ENCODE results near the gene THADA.
"Not testable (repeated sequence)": the region's sequence is repeated elsewhere in the genome, so short reads cannot be mapped to it uniquely, and the experiment has no call there.

The THADA gene

GRCh38 chr2:43193652-43194120, 402.2 kb downstream of the THADA start:
- Mint-ChIP-seq H3K9me3 (peaks cover 0 to 3% of the 10 kb centered on the region in 2 donors), H3K4me1 (peaks cover 39 to 58% of the 10 kb centered on the region in 2 donors), H3K27me3 (no peaks in the 10 kb centered on the region), H3K27ac (peak overlapping the region; percentile 42), H3K4me3 (no peak overlapping the region), H3K36me3 (peaks cover 2 to 3% of the 10 kb centered on the region in 2 donors)
- DNase-seq (no peak), ATAC-seq (replicated peaks) (no peak)

GRCh38 chr2:43192744-43193651, 402.8 kb downstream of the THADA start:
- ATAC-seq (replicated peaks): no peak
- no peak for DNase-seq
- Mint-ChIP-seq H3K36me3 (peaks cover 2 to 3% of the 10 kb centered on the region in 2 donors), H3K4me1 (peaks cover 39 to 65% of the 10 kb centered on the region in 2 donors), H3K9me3 (peaks cover 0 to 3% of the 10 kb centered on the region in 2 donors), H3K27ac (peak overlapping the region; percentile 42), H3K27me3 (no peaks in the 10 kb centered on the region), H3K4me3 (no peak overlapping the region)

GRCh38 chr2:43191947-43192516, 403.8 kb downstream of the THADA start:
- no peaks in the 10 kb centered on the region for H3K27me3 Mint-ChIP-seq
- H3K4me3 Mint-ChIP-seq: no peak overlapping the region
- H3K4me1 Mint-ChIP-seq: peaks cover 37 to 68% of the 10 kb centered on the region in 2 donors
- DNase-seq: no peak
- peaks cover 2 to 3% of the 10 kb centered on the region in 2 donors for H3K36me3 Mint-ChIP-seq
- peak overlapping the region; percentile 57 for H3K27ac Mint-ChIP-seq
- no peak for ATAC-seq (replicated peaks)
- H3K9me3 Mint-ChIP-seq: peaks cover 0 to 3% of the 10 kb centered on the region in 2 donors

- Mint-ChIP-seq H3K27ac (peak overlapping the region; percentile 56), H3K36me3 (no peaks in the 10 kb centered on the region), H3K9me3 (no peaks in the 10 kb centered on the region), H3K27me3 (no peaks in the 10 kb centered on the region), H3K4me1 (peaks cover 29 to 59% of the 10 kb centered on the region in 2 donors), H3K4me3 (no peak overlapping the region)
- DNase-seq: no peak
- no peak for ATAC-seq (replicated peaks)
These were observed 405.4 kb downstream of the THADA start for GRCh38 chr2:43190311-43191052.

- H3K9me3 Mint-ChIP-seq; H3K36me3 Mint-ChIP-seq; DNase-seq; H3K27me3 Mint-ChIP-seq; H3K4me3 Mint-ChIP-seq; ATAC-seq (replicated peaks): not testable (repeated sequence)
- peak overlapping the region; percentile 56 for H3K27ac Mint-ChIP-seq
- H3K4me1 Mint-ChIP-seq: peaks cover 28 to 58% of the 10 kb centered on the region in 2 donors
These were observed 406.0 kb downstream of the THADA start for GRCh38 chr2:43189861-43190260.

- Mint-ChIP-seq H3K27ac (no peak overlapping the region), H3K4me1 (peaks cover 19 to 47% of the 10 kb centered on the region in 2 donors), H3K27me3 (no peaks in the 10 kb centered on the region), H3K36me3 (no peaks in the 10 kb centered on the region), H3K9me3 (no peaks in the 10 kb centered on the region), H3K4me3 (no peak overlapping the region)
- ATAC-seq (replicated peaks) (no peak), DNase-seq (no peak)
These were observed 407.1 kb downstream of the THADA start for GRCh38 chr2:43188561-43189386.

- Mint-ChIP-seq H3K4me3 (no peak overlapping the region), H3K27me3 (no peaks in the 10 kb centered on the region), H3K36me3 (no peaks in the 10 kb centered on the region), H3K4me1 (peaks cover 7 to 32% of the 10 kb centered on the region in 2 donors), H3K9me3 (no peaks in the 10 kb centered on the region), H3K27ac (peak overlapping the region; percentile 20)
- ATAC-seq (replicated peaks) (no peak), DNase-seq (no peak)
These were observed 409.0 kb downstream of the THADA start for GRCh38 chr2:43186679-43187374.

- H3K27me3 Mint-ChIP-seq: no peaks in the 10 kb centered on the region
- DNase-seq (no peak), ATAC-seq (replicated peaks) (no peak)
- H3K4me1 Mint-ChIP-seq: peaks cover 8 to 31% of the 10 kb centered on the region in 2 donors
- no peaks in the 10 kb centered on the region for H3K9me3 Mint-ChIP-seq
- H3K27ac Mint-ChIP-seq: peak overlapping the region; percentile 20
- no peak overlapping the region for H3K4me3 Mint-ChIP-seq
- H3K36me3 Mint-ChIP-seq: peaks cover under 1 to 2% of the 10 kb centered on the region in 2 donors
These were observed 409.5 kb downstream of the THADA start for GRCh38 chr2:43186321-43186678.

- no peaks in the 10 kb centered on the region for H3K27me3 Mint-ChIP-seq
- DNase-seq: no peak
- H3K9me3 Mint-ChIP-seq: no peaks in the 10 kb centered on the region
- peaks cover 3 to 6% of the 10 kb centered on the region in 2 donors for H3K36me3 Mint-ChIP-seq
- H3K27ac Mint-ChIP-seq: no peak overlapping the region
- no peak overlapping the region for H3K4me3 Mint-ChIP-seq
- peaks cover 14 to 33% of the 10 kb centered on the region in 2 donors for H3K4me1 Mint-ChIP-seq
- no peak for ATAC-seq (replicated peaks)
These were observed 410.7 kb downstream of the THADA start for GRCh38 chr2:43185146-43185545.

GRCh38 chr2:43184339-43184895, 411.4 kb downstream of the THADA start:
- DNase-seq (no peak), ATAC-seq (replicated peaks) (no peak)
- H3K27ac Mint-ChIP-seq: no peak overlapping the region
- no peaks in the 10 kb centered on the region for H3K27me3 Mint-ChIP-seq
- H3K4me1 Mint-ChIP-seq: peaks cover 14 to 35% of the 10 kb centered on the region in 2 donors
- H3K36me3 Mint-ChIP-seq: peaks cover 3 to 6% of the 10 kb centered on the region in 2 donors
- no peak overlapping the region for H3K4me3 Mint-ChIP-seq
- no peaks in the 10 kb centered on the region for H3K9me3 Mint-ChIP-seq

GRCh38 chr2:43183743-43184142, 412.1 kb downstream of the THADA start:
- H3K27me3 Mint-ChIP-seq: no peaks in the 10 kb centered on the region
- no peak overlapping the region for H3K4me3 Mint-ChIP-seq
- peaks cover 14 to 36% of the 10 kb centered on the region in 2 donors for H3K4me1 Mint-ChIP-seq
- peaks cover 3 to 6% of the 10 kb centered on the region in 2 donors for H3K36me3 Mint-ChIP-seq
- no peaks in the 10 kb centered on the region for H3K9me3 Mint-ChIP-seq
- ATAC-seq (replicated peaks): no peak
- no peak for DNase-seq
- H3K27ac Mint-ChIP-seq: no peak overlapping the region

- Mint-ChIP-seq H3K36me3 (peaks cover 6 to 11% of the 10 kb centered on the region in 2 donors), H3K4me3 (no peak overlapping the region), H3K27me3 (no peaks in the 10 kb centered on the region), H3K27ac (no peak overlapping the region), H3K4me1 (peaks cover 19 to 29% of the 10 kb centered on the region in 2 donors), H3K9me3 (peaks cover 4% of the 10 kb centered on the region in 2 donors)
- DNase-seq (no peak), ATAC-seq (replicated peaks) (no peak)
These were observed 414.9 kb downstream of the THADA start for GRCh38 chr2:43180897-43181296.
